ENCODE data around the gene ATAD5.
"Not testable (repeated sequence)": the region's sequence is repeated elsewhere in the genome, so short reads cannot be mapped to it uniquely, and the experiment has no call there.

Gene ATAD5

DNA sequence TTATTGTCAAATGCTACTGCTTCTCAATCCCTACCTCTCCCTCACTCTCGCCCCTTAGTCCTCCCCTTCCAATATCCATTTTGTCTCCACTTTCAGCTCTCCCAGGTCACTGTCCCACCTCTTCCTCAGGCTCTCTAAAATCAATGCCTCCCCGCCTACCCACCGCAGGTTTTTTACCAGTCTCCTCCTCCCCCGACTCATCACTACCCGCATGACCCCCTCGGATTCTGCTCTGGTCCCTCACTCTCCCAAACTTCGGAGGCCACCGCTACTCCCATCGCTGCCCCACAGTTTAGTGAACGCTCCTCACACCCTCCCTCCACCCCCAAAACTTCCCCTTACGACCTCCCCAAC, 7.8 kb upstream of the ATAD5 start:
- DNase-seq (ENCODE audit: low read depth) = no peak

DNA sequence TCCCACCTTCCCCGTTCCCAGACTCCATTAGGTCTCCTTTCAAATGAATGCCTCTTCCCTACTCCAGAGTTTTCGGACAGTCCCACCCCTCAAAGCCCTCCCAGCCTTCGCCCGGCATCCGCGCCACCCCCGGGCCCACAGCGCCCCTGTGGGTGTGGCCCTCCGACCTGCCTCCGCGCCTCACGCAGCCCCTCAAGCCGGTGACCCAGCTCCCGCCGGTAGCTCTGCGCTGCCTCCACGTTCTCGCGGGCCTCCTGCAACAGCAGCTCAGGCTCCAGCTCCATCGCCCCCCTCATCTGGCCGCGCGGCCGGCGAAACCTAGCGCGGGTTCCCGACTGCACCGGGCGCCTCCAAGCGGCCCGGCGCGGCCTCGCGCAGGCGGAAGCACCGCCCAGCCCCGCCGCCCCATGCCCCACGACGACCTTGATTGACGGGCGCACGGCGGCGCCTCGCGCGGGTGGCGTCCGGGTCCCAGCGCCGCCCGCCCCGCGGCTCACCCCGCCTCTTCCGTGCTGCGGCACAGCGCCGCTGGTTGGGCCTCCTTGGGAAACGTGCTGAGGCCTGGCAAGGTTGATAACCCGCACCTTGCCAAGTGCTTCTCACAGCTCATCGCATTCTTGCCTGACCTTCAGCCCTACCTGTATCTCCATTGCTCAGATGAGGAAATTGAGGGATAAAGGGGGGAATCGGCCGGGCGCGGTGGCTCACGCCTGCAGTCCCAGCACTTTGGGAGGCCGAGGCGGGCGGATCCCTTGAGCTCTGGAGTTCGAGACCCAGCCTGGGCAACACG, 7.2 kb upstream of the ATAD5 start, which contains the start of gene CRLF3:
Gene CRLF3, minus strand, starts transcription at position 337 of the 790 bp plus-strand sequence. Its CDS starts 41 bp downstream, at position 296.
- DNase-seq (ENCODE audit: low read depth) = peak; percentile 78

DNA sequence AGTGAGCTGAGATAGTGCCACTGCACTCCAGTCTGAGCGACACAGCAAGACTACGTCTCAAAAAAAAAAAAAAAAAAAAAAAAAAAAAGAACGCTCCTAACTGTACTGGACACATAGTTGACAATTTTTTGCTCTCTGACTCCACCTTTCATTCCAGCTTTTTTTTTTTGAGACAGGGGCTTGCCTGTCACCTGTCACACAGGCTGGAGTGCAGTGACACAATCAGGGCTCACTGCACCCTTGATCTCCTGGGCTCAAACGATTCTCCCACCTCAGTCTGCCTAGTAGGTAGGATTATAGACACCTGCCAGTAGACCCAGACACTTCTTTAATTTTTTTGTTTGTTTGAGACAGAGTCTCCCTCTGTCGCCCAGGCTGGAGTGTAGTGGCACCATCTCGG, 4.7 kb upstream of the ATAD5 start:
- no peak for DNase-seq (ENCODE audit: low read depth)

DNA sequence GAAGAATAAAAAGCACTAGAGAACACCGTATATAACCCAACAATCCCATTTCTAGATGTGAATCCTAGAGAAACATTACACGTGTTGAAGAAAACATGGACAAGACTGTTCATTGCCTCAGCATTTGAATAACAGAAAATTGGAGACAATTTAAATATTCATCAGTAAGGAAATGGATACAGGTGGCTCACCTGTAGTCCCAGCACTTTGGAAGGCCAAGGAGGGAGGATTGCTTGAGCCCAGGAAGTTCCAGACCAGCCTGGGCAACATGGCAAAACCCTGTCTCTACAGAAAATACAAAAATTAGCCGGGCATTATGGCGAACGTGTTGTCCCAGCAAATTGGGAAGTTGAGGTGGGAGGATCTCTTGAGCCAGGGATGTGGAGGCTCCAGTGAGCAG, 2.7 kb upstream of the ATAD5 start:
- DNase-seq (ENCODE audit: low read depth) = no peak

DNA sequence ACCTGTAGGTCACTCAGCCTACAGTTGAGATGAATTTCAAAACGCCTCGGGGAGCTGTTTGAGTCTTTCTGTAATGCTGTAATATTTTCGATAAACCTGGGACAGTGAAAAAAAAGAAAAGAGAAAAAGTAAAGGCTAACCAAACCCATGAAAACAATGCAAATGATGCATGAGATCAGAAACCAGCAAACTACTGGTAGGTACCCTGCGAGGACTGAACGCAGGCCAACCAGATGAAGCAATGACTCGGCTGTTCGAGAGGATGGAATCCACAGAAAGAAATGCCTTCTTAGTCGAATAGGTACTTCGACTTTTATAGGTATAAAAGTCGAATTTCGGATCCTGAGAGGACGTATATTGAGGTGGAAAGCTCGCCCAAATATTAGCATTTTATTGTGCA, 509 bp upstream of the ATAD5 start:
- DNase-seq (ENCODE audit: low read depth) = no peak

DNA sequence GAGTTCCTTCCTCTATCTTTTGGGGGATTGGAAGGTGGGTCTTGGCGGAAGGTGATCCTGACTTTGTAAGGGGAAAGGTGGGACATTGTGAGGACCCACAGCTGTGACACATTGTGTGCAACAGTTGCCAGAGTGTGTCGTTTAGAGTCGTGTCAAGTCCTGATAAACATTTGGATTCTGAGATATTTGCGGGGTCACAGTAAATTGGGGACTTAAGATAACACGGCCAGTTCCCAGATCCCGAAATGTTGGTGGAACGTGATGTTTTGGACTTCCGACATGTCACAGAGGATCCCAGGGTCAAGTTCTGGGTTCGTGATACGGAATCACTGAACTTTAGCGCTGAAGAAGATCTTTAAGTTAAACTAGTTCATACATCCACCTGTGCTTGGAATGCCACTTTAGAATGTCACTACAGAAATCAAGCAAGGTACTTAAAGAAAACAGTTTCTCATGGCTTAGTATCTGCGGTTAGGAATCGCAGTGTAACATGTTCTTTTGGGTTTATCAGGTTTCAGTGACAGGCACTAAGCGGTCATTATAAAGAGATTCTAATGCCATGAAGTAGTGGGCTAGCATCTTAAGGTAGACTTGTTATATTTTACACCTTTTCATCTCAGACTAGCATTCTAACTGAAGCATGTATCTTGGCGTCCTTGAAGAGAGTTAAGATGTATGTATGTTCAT, 815 bp downstream of the ATAD5 start:
- no peak for DNase-seq (ENCODE audit: low read depth)

DNA sequence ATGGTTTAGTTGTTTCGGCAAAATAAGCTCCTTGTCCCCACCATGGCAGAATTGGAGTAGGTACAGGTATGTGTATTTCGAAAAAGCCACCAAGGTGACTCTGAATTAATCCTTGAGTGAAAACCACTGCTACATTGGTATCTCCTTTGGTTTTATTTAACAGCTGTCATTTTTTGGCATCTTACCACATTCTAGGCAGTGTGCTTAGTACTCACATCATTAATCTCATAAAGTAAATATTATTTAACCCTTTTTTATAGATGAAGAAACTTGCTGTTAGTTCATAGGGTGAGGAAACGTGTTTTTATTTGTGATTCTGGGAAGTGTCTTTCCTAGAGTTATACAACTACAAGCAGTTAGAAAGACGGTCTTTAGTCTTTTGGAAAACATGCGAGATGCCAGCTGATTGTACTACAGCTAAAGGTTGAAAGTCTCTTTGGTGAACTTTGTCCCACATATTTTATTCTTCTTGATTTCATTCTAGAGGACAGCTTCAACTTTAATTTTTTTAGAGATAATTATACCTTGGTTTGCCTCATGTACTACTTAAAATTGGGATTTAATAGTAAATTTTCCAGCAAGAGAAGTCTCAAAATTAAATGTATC, 6.5 kb downstream of the ATAD5 start:
- no peak for DNase-seq (ENCODE audit: low read depth)

DNA sequence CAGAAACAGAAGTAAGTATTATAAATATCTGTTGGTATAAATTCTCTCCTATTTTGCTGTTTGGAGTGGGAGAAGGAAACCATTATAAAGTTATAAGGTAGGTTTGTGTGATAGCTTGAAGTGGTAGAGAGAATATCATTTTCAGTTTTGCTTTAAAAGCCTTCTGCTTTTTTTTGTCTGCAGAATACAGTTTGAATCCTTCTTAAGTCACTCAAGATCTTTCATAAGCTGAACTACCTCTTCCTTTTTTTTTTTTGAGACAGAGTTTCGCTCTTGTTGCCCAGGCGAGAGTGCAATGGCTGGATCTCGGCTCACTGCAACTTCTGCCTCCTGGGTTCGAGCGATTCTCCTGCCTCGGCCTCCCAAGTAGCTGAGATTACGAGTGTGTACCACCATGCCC, 9.0 kb downstream of the ATAD5 start:
- DNase-seq (ENCODE audit: low read depth) = no peak

DNA sequence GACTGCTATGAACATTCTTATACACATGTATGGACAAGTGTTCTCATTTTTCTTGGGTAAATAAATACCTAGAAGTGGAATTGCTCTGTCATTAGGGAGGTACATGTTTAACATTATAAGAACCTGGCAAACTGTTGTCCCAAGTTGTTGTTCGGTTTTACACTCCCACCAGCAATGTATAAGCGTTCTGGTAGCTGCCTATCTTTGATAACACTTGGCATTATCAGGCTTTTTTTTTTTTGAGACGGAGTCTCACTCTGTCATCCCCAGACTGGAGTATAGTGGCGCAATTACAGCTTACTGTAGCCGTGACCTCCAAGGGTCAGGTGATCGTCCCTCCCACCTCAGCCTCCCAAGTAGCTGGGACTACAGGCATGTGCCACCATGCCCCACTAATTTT, 16.3 kb downstream of the ATAD5 start:
- DNase-seq (ENCODE audit: low read depth) = no peak

DNA sequence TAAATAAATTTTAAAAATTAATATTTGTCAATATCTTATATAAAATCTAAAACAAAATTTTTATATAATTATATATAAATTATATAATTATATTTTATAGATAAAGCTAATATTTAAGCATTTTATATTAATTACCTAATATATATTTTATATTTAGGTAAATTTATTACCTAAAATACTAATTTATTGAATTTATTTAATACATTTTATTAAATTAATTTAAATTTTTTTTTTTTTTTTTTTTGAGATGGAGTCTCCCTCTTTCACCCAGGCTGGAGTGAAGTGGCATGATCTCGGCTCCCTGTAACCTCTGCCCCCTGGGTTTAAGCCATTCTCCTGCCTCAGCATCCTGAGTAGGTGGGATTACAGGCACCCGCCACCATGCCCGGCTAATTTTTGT, 22.4 kb downstream of the ATAD5 start:
- DNase-seq (ENCODE audit: low read depth) = no peak

DNA sequence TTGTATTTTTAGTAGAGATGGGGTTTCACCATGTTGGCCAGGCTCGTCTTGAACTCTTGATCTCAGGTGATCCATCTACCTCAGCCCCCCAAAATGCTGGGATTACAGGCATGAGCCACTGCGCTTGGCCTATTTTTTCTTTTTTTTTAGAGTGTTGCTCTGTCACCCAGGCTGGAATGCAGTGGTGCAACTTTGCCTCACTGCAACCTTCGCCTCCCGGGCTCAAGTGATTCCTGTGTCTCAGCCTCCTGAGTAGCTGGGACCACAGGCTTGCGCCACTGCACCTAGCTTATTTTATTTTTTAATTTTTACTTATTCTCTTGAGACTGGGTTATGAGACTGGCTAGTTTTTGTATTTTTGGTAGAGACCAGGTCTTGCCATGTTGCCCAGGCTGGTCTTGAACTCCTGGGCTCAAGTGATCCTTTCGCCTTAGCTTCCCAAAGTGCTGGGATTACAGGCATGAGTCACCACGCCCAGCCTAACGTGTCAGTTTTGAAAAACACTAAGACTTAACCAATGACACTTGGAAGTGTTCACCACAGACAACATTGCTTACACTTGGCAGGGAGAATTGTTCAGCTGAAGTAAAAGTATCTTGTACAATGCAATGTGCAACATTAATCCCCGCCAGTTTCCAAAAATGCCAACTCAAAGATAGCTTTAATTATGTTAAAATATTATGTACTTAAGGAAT, 26.9 kb downstream of the ATAD5 start:
- DNase-seq (ENCODE audit: low read depth) = no peak

DNA sequence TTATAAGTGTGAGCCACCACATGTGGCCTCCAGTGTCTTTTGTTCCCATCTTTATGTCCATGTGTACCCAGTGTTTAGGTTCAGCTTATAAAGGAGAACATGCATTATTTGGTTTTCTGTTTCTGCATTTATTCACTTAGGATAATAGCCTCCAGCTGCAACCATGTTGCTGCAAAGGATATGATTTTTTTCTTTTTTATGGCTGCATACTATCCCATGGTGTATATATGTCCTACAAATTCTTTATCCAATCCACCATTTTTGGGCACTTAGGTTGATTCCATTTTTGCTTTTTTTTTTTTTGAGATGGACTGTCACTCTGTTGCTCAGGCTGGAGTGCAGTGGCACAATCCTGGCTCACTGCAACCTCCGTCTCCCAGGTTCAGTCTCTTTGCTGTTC, 32.9 kb downstream of the ATAD5 start:
- DNase-seq (ENCODE audit: low read depth) = no peak

DNA sequence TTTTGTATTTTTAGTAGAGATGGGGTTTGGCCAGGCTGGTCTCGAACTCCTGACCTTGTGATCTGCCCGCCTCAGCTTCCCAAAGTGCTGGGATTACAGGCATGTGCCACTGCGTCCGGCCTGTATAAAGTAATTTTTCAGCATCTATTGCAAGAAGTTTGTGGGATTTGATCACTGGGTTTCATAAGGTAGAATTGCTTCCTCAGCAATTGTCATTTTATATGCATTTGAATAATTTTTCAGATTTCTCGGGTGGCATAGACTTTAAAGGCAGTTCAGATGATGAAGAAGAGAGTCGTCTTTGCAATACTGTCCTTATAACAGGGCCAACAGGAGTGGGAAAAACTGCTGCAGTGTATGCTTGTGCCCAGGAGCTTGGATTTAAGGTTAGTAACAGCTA, 37.2 kb downstream of the ATAD5 start:
- DNase-seq (ENCODE audit: low read depth) = no peak

DNA sequence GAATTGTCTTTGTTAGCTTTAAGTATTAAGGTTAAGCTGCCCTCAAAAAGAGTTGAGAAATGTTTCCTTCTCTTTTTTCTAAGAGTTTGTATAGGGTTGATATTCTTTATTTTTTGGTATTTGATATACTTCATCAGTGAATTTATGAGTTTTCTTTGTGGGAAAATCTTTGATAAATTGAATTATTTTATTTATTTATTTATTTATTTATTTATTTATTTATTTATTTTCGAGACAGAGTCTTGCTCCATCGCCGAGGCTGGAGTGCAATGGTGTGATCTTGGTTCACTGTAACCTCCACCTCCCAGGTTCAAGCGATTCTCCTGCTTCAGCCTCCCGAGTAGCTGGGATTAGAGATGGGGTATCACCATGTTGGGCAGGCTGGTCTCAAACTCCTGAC, 54.4 kb downstream of the ATAD5 start:
- no peak for DNase-seq (ENCODE audit: low read depth)

DNA sequence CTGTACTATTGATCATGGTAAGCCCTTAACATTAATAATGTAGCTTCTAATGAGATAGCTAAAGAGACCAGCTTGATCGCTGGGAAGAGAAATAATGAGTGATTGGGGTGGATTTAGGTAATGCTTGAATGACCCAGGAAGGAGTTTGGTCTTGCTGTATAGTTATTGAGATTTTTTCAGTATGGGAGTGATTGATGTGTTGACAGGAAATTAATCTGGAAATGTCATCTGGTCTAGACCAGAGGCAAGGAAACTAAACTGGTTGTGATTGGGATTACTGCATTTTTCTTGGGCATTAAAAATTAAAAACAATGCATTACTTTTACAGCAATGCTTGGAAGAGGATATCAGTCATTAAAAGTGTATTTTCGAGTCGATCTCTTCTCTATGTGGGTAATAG, 62.5 kb downstream of the ATAD5 start:
- DNase-seq (ENCODE audit: low read depth) = no peak

DNA sequence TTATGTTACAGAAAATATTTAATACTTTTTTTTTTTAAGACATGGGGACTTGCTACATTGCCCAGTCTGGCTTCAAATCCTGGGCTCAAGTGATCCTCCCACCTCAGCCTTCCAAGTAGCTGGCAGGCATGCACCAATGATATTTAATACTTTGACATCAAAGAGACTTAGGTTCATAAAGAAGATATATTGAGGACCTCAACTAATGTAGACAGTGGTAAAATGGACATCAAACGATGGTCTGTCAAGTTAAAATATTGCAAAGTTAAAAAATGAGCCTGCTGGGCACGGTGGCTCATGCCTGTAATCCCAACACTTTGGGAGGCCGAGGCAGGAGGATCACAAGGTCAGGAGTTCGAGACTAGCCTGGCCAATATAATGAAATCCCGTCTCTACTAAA, 65.5 kb downstream of the ATAD5 start:
- no peak for DNase-seq (ENCODE audit: low read depth)

DNA sequence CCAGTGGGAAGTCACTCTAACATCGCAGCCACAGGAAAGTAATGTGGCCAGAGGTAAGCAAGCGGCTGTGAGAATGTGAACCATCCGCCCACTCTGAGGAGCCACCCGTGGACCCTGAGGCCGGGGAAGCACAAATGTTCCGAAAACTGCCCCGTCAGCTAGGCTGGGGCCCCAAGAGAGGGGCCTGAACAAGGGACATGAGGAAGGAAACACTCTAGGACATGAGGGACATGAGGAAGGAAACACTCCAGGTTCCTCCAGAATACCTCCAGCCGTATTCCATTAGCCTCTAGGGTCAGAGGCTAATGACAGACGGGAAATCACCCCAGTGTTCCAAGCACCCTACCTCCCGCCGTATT, 74.0 kb downstream of the ATAD5 start:
- DNase-seq (ENCODE audit: low read depth) = no peak

DNA sequence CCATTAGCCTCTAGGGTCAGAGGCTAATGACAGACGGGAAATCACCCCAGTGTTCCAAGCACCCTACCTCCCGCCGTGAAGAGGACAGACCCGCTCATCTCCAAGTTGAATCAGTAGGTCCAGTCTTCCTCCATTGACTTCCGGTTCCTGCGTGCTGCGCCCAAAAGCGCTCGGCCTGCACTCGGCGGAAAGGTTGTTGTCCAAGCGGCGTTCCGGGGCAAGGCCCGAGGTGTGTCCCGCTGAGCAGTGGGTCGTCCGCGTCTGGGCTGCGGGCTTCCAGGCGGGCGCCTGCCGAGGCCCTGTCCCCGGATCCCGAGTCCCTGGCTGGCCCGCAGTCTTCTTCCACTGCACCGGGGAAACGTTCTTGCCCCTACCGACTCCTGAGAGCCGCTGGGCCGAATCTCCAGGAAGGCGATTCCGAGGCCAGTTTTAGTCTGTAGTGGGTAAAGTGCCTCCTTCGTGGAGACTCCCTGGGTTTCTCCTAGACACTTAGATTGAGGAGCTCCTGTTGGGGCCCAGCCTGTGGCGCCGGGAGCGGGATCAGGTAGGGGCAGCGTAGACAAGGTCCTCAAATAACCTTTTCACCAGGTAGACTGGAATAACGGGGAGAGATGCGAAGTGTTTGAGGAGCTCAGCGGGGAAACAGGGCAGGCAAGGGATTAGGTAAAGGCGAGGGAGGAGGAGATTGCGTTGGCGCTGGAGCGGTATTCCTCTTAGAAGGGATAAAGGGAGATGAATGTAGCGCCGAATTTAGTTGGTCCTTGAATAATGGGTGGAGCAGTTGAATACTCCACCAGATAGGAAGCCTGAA, 74.5 kb downstream of the ATAD5 start, which contains the start of gene TEFM:
Gene TEFM, minus strand, starts transcription at position 138 of the 811 bp plus-strand sequence. Its CDS starts 40 bp downstream, at position 98.
- peak; percentile 60 for DNase-seq (ENCODE audit: low read depth)

DNA sequence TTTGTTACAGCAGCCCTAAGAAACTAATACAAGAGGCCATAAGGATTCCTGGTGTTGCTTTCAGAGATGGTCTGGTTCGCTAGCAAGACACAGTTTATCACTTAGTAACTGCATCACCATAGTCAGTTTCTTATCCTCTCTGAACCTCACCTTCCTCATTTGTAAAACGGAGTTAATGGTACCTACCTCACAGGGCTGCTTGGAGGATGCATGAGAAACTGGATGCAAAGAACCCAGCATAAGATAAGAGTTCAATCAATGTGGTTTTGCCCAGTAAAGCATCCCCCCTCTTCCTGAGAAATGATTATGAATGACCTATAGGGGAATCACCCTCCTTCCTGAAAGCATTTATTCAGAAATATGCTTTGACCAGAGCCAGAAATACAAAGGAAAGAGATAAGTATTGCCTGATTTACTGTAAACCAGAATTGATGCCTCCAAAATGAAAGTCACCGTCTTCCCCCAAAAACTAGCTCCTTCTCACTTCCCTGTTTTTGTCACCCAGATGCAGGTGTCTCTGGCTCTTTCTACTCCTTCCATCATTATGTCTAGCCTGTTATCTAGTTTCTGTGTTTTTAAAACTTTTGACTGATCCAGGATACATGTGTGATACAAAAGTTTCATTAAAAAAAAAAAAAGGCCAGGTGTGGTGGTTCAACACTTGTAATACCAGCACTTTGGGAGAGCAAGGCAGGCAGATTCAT, 77.1 kb downstream of the ATAD5 start:
- DNase-seq (ENCODE audit: low read depth) = no peak

DNA sequence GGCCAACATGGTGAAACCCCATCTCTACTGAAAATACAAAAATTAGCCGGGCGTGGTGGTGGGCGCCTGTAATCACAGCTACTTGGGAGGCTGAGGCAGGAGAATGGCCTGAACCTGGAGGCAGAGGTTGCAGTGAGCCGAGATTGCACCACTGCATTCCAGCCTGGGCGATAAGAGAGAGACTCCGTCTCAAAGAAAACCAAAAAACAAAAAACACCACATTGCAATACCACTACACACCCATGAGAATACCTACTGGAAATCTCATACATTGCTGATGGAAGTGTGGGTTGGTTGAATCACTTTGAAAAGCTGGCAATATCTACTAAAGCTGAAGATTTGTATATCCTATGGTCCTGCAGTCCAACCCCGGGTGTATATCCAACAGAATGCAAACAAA, 78.4 kb downstream of the ATAD5 start:
- not testable (repeated sequence) for DNase-seq (ENCODE audit: low read depth)

DNA sequence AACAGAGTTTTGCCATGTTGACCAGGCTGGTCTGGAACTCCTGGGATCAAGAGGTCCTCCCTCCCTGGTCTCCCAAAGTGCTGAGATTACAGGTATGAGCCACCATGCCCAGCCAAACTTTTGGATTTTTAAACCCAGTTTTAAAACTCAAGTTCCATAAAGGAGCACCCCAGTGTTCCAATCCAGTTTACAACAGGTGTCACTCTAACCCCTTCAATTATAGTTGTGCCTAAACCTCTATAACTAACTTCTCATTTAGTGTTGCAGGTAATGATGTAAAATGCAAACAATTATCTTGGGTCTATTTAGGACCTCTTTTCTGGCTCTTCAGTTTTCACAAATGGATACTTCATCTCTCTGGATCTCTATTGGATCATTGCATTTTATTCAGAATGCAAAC, 82.2 kb downstream of the ATAD5 start:
- no peak for DNase-seq (ENCODE audit: low read depth)
